ENCODE results near the gene STX17. TPM values are rescaled to one million over a fixed set of nuclear protein-coding genes. Genes with fewer than 3 reads are reported as not detected.
A peak's percentile ranks its signal among the peaks of the same experiment; 100 is the strongest.
"Not testable (repeated sequence)": the region's sequence is repeated elsewhere in the genome, so short reads cannot be mapped to it uniquely, and the experiment has no call there.

Gene STX17
- total RNA-seq, 1 donor from 2014 or later: 13.9 TPM

- DNase-seq (ENCODE audit: low read depth): peak; percentile 58
These were observed 60.3 kb downstream of the STX17 start for GRCh38 chr9:99966716-99967115.

DNA sequence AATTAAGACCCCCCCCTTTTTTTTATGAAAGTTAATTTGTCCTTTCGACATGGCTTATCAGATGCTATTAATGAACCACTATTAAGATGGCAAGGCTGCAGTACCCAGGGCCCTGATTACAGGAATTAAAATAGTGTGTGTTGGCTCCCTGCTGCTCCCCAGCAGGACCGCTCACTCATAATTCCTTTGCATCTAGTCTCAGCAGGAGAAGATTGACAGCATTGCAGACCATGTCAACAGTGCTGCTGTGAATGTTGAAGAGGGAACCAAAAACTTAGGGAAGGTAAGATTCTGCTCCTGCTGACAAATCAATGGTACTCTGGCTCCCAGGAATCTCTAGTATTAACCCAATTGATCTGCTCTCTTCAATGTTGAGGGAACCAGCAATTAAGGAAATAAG, 61.0 kb downstream of the STX17 start:
- no peak for DNase-seq (ENCODE audit: low read depth)

- no peak for DNase-seq (ENCODE audit: low read depth)
These were observed 64.0 kb downstream of the STX17 start for GRCh38 chr9:99970481-99970880.

DNA sequence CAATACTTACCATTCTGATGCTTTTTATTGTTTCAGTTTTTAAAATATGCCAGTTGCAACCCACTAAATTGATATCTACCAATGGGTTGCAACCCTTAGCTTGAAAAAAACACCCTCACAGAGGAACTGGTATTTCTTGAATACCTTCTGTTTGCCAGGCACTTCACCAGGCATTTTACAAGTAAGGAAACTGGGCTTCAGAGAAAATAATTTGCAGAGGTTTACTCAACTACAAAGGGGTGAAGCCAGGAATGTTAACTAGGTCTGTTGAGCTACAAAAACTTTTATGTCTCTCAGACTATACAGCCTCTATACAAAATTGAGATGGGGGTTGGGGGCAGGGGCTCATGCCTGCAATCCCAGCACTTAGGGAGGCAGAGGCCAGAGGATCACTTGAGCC, 65.0 kb downstream of the STX17 start:
- DNase-seq (ENCODE audit: low read depth): no peak

GRCh38 chr9:99973455-99973854, 67.0 kb downstream of the STX17 start:
- peak; percentile 13 for DNase-seq (ENCODE audit: low read depth)

- no peak for DNase-seq (ENCODE audit: low read depth)
These were observed 70.8 kb downstream of the STX17 start for GRCh38 chr9:99977033-99977792.

DNA sequence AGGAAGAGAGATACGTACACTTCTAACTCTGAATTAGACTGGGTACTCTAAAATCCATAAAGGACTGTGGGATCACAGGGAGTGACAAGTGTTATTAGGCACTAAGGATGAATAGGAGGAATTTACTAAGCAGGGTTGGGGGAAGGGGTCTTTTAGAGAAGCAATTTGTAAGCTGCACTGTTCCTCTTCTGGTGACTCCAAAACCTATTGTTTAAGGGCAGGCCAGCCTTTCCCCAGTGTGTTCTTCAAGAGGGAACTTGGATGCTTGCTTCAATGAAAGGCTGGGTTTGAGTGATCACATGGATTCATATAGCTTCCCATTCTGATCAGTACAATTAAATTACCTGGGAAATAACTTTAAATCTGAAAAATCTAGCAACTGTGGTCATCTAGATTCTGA, 71.8 kb downstream of the STX17 start:
- no peak for DNase-seq (ENCODE audit: low read depth)

DNA sequence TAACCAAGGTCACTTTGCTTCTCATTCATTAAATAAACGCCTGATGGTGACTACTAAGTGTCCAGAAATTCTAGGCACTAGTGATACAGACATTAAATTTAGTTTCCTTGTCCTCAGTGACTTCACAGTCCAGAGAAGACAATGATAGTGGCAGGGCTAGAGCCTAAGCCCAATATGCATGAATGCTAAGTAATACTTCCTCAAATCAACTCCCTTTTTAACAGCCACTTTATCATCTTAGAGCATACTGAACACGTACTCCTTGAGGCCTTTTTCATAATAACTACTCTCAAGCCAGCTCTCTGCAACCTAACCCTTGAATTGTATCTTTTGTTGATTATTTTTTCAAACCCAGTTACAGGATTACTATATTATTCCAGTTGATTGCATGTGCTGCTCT, 74.1 kb downstream of the STX17 start:
- DNase-seq (ENCODE audit: low read depth): no peak

GRCh38 chr9:99986642-99987041, 80.2 kb downstream of the STX17 start:
- no peak for DNase-seq (ENCODE audit: low read depth)

DNA sequence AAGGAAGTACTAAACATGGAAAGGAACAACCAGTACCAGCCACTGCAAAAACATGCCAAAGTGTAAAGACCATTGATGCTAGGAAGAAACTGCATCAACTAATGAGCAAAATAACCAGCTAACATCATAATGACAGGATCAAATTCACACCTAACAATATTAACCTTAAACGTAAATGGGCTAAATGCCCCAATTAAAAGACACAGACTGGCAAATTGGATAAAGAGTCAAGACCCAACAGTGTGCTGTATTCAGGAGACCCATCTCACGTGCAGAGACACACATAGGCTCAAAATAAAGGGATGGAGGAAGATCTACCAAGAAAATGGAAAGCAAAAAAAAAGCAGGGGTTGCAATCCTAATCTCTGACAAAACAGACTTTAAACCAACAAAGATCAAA, 84.1 kb downstream of the STX17 start:
- not testable (repeated sequence) for DNase-seq (ENCODE audit: low read depth)

GRCh38 chr9:99998266-99998665, 91.8 kb downstream of the STX17 start:
- DNase-seq (ENCODE audit: low read depth): no peak

DNA sequence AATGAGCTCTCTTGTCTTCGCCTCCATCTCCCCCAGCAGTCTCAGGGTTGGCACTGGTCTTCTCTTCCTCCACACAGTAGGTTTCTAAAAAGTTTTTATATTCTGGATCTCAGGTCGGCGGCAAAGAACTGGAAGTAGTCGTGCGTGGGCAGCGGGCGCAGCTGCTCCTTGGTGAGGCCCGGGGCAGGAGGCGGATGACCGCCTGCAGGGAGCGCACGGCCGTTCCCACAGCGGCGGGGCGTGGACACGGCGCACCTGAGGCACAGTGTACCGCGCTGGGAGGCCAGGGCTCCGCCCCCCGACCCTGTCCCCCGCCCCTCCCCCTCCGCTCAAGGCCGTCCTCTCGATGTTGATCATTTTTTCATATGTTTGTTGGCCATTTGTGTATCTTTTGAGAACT, 92.4 kb downstream of the STX17 start:
- DNase-seq (ENCODE audit: low read depth): no peak

GRCh38 chr9:99999797-100000196, 93.3 kb downstream of the STX17 start:
- DNase-seq (ENCODE audit: low read depth): no peak

GRCh38 chr9:100011062-100011681, 104.7 kb downstream of the STX17 start:
- DNase-seq (ENCODE audit: low read depth): peak; percentile 21

DNA sequence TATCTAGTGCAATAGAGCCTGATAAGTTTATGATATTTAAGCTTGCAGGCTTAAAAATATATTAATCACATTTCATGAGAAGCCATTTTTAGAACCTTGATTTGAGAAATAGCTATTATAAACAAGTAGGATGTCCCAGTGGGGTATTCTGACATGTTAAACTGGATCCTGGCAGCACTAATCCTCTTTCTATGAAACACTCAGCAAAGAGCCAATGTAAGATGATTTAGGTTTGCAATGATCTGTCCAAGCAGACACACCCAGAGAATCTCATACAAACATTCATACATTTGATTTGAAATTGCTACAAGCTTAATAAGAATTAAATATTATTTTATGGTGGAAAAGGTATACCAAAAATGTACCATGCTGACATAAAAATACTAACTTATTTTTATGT, 105.8 kb downstream of the STX17 start:
- no peak for DNase-seq (ENCODE audit: low read depth)

- DNase-seq (ENCODE audit: low read depth): no peak
These were observed 107.1 kb downstream of the STX17 start for GRCh38 chr9:100013573-100013972.

DNA sequence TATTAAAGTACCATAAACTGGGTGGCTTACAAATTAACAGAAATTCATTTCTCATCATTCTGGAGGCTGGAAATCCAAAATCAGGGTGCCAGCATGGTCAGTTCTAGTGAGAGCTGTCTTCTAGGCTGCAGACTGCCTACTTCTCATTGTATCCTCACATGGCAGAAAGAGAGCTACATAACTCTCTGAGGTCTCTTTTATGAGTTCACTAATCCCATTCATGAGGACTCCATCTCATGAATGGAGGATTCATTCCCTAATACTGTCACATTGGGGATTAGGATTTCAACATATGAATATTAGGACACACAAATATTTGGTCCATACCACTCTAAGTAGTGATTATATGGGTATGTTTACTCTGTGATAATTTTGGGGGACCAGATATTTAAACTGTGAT, 108.4 kb downstream of the STX17 start:
- DNase-seq (ENCODE audit: low read depth): no peak

GRCh38 chr9:100019541-100019940, 113.1 kb downstream of the STX17 start:
- no peak for DNase-seq (ENCODE audit: low read depth)

Other genes with a start within 250 kb of the STX17 start
- gene NR4A3, start 84.8 kb upstream of the STX17 start, total RNA-seq: 0.05 and 0.26 TPM in 2 replicates
- gene ERP44, start 192.3 kb downstream of the STX17 start, total RNA-seq: 15.6 and 18.9 TPM in 2 replicates
- gene INVS, start 192.6 kb downstream of the STX17 start, total RNA-seq: 10.0 and 12.1 TPM in 2 replicates